Measurements from ENCODE around the gene DNAJB14. TPM values are rescaled to one million over a fixed set of nuclear protein-coding genes. Genes with fewer than 3 reads are reported as not detected.

Gene DNAJB14
- total and polyA plus RNA-seq, 2 donors from 2014 or later: 8.1 to 51.7 TPM

DNA sequence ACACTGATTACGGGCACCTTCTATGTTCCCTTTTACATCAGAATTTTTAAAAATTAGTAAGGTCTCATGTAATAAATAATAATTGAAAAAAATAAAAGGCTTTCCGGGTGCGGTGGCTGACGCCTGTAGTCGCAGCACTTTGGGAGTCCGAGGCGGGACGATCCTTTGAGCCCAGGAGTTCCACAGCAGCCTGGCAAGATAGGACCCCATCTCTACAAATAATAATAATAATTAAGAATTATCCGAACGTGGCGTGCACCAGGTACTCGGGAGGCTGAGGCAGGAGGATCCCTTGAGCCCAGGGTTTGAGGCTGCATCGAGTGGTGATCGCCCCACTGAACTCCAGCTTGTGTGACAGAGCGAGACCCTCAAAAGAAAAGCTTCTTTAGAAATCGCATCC is 51.4 kb downstream of the DNAJB14 start:
- peak overlapping the region; percentile 92 to 97 (median 92) for H3K4me3 ChIP-seq (ENCODE audit: low read length in 3 of 3)
- FAIRE-seq: no peak
- H3K9ac ChIP-seq (ENCODE audit: low read length in 3 of 3): peak overlapping the region in 1 of 3 donors; percentile 78
- H3K36me3 ChIP-seq (ENCODE audit: control insufficient read depth in 2 of 3, insufficient read depth in 3 of 3, low read length in 3 of 3): peaks cover 0 to 4% (median 0%) of the 10 kb centered on the region in 3 donors
- TF ChIP-seq, protein P1, sequence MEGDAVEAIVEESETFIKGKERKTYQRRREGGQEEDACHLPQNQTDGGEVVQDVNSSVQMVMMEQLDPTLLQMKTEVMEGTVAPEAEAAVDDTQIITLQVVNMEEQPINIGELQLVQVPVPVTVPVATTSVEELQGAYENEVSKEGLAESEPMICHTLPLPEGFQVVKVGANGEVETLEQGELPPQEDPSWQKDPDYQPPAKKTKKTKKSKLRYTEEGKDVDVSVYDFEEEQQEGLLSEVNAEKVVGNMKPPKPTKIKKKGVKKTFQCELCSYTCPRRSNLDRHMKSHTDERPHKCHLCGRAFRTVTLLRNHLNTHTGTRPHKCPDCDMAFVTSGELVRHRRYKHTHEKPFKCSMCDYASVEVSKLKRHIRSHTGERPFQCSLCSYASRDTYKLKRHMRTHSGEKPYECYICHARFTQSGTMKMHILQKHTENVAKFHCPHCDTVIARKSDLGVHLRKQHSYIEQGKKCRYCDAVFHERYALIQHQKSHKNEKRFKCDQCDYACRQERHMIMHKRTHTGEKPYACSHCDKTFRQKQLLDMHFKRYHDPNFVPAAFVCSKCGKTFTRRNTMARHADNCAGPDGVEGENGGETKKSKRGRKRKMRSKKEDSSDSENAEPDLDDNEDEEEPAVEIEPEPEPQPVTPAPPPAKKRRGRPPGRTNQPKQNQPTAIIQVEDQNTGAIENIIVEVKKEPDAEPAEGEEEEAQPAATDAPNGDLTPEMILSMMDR (IDR thresholded peaks at IDR 0.05; ENCODE audit: borderline replicate concordance, extremely low read depth, insufficient read depth): no peak
- no peaks in the 10 kb centered on the region for H3K27me3 ChIP-seq (ENCODE audit: control insufficient read depth, insufficient read depth, low read length)
- DNase-seq: peak in 1 of 5 donors; percentile 53
- intact Hi-C loops (cut with DNase I): no loop called here
- peaks cover 0 to 5% (median 0%) of the 10 kb centered on the region in 3 donors for H3K4me1 ChIP-seq (ENCODE audit: control insufficient read depth in 2 of 3, insufficient read depth in 2 of 3, low read depth in 1 of 3, low read length in 3 of 3)
- H3K27ac ChIP-seq (ENCODE audit: low read depth in 2 of 2, low read length in 2 of 2): no peak overlapping the region
- no peaks in the 10 kb centered on the region for H3K9me3 ChIP-seq (ENCODE audit: control insufficient read depth in 2 of 3, insufficient read depth in 1 of 3, low read length in 3 of 3)

DNA sequence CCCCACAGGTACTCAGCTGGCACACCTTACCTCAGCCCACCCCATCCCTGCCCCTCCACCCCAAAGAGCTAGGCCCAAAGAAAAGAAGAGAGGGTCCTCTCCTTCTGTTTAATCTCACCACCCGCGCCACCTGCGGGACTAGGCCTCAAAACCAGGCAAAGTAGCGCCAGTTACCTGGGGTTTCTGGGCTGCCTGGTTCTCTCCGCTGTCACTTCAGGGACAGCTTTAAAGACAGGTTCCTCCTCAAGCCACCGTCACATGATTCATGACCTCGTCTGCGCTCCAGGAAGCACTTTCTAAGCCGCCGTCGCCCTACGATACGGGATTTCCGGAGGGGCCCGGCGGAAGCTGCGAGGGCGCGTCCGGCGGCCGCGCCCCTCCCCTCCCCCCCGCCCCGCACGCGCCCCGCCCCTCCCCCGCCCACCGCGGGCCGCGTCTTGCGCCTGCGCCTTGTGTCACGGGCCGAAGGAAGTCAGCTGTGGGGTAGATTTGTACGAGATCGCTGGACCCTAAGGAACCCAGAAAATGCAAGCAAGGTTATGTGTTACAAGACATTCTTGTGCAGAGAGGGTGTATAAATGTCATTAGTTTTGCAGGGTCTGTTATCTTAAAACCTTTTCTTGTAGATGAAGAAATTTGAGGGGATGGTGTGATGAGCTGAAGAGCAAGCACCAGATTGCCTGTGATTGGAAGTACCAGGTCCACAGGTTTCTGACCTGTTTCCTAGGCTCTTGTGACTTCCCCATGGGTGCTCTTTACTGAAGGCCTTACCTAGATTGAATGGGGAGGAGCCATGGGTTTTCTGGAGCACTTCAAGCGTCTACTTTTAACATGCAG is 52.0 kb downstream of the DNAJB14 start, which contains the start of gene LAMTOR3:
TSS of gene LAMTOR3 (minus strand) at position 267 of the 837 bp plus-strand sequence. CDS start 464 bp downstream, outside the sequence.
- Histone ChIP-seq H3K9me3 (ENCODE audit: control insufficient read depth in 2 of 3, insufficient read depth in 1 of 3, low read length in 3 of 3) (no peaks in the 10 kb centered on the region), H3K36me3 (ENCODE audit: control insufficient read depth in 2 of 3, insufficient read depth in 3 of 3, low read length in 3 of 3) (peaks cover 0 to 4% (median 0%) of the 10 kb centered on the region in 3 donors), H3K4me3 (ENCODE audit: low read length in 3 of 3) (peak within 1 kb of the TSS; percentile 92 to 97 (median 96)), H3K27me3 (ENCODE audit: control insufficient read depth, insufficient read depth, low read length) (no peaks in the 10 kb centered on the region), H3K9ac (ENCODE audit: low read length in 3 of 3) (peak within 1 kb of the TSS; percentile 79 to 91 (median 88)), H3K4me1 (ENCODE audit: control insufficient read depth in 2 of 3, insufficient read depth in 2 of 3, low read depth in 1 of 3, low read length in 3 of 3) (peaks cover 0 to 5% (median 0%) of the 10 kb centered on the region in 3 donors), H3K27ac (ENCODE audit: low read depth in 2 of 2, low read length in 2 of 2) (peak within 1 kb of the TSS; percentile 54 to 88)
- intact Hi-C loops (cut with DNase I): no loop called here
- DNase-seq (peak; percentile 95 to 97 (median 95)), FAIRE-seq (no peak)
- TF ChIP-seq, protein P1 (IDR thresholded peaks at IDR 0.05; ENCODE audit: borderline replicate concordance, extremely low read depth, insufficient read depth): no peak

DNA sequence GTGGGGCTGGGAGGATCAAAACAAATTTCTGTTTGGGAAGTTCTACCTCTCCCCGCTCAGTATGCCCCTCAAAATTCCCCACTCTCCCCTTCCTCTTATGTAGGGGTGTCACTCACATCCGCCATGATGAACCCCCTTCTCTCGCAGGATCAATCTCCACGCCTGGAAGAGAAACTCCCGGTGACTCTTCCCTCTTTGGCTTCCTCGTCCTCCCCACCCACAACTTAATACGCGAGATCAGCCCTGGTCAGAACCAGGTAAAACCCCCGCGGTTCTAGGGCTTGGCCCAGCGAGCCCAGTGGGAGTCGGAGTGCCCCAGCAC is 52.6 kb downstream of the DNAJB14 start:
- DNase-seq: no peak
- H3K9ac ChIP-seq (ENCODE audit: low read length in 3 of 3): peak overlapping the region; percentile 79 to 91 (median 88)
- H3K36me3 ChIP-seq (ENCODE audit: control insufficient read depth in 2 of 3, insufficient read depth in 3 of 3, low read length in 3 of 3): peaks cover 0 to 4% (median 0%) of the 10 kb centered on the region in 3 donors
- TF ChIP-seq, protein P1 (IDR thresholded peaks at IDR 0.05; ENCODE audit: borderline replicate concordance, extremely low read depth, insufficient read depth): no peak
- H3K27me3 ChIP-seq (ENCODE audit: control insufficient read depth, insufficient read depth, low read length): no peaks in the 10 kb centered on the region
- H3K4me1 ChIP-seq (ENCODE audit: control insufficient read depth in 2 of 3, insufficient read depth in 2 of 3, low read depth in 1 of 3, low read length in 3 of 3): peaks cover 0 to 5% (median 0%) of the 10 kb centered on the region in 3 donors
- H3K9me3 ChIP-seq (ENCODE audit: control insufficient read depth in 2 of 3, insufficient read depth in 1 of 3, low read length in 3 of 3): no peaks in the 10 kb centered on the region
- peak overlapping the region; percentile 92 to 96 (median 94) for H3K4me3 ChIP-seq (ENCODE audit: low read length in 3 of 3)
- no peak for FAIRE-seq
- intact Hi-C loops (cut with DNase I): no loop called here
- peak overlapping the region; percentile 54 to 88 for H3K27ac ChIP-seq (ENCODE audit: low read depth in 2 of 2, low read length in 2 of 2)

All from kidney (tissue), 14 donors.